AG09309 (cell line): ENCODE measurements around the gene PRKCH.

Experiments used
- DNase-seq: peaks from one replicate; pipeline ENCODE4 v3.0.0-alpha.2; 2010; ENCODE audit warnings: low read depth
- H3K4me3 ChIP-seq: 2 replicates; pipeline ENCODE4 v1.5.1; 2011; ENCODE audit warnings: mild to moderate bottlenecking, low read depth, low read length, moderate library complexity; ENCODE audit not compliant: control insufficient read depth
- CTCF ChIP-seq: IDR thresholded peaks from 2 replicates; pipeline ENCODE4 v1.5.1; 2011; ENCODE audit warnings: mild to moderate bottlenecking, low read depth, low read length, inconsistent platforms; ENCODE audit not compliant: insufficient read depth, control insufficient read depth; ENCODE audit errors: missing control alignments

The PRKCH gene

GRCh38 chr14:61531465-61532122 is 210.2 kb downstream of the PRKCH start:
- no peak for TF ChIP-seq CTCF
- DNase-seq: no peak
- H3K4me3 ChIP-seq: no peak overlapping the region

GRCh38 chr14:61532123-61532505 is 210.7 kb downstream of the PRKCH start:
- H3K4me3 ChIP-seq: no peak overlapping the region
- TF ChIP-seq CTCF: no peak
- no peak for DNase-seq

GRCh38 chr14:61532763-61533162 is 211.4 kb downstream of the PRKCH start:
- no peak for DNase-seq
- TF ChIP-seq CTCF: no peak
- no peak overlapping the region for H3K4me3 ChIP-seq

GRCh38 chr14:61533513-61534255 is 212.3 kb downstream of the PRKCH start:
- no peak overlapping the region for H3K4me3 ChIP-seq
- no peak for DNase-seq
- no peak for TF ChIP-seq CTCF

- no peak for TF ChIP-seq CTCF
- DNase-seq: no peak
- no peak overlapping the region for H3K4me3 ChIP-seq
Measured at GRCh38 chr14:61535032-61535431, 213.7 kb downstream of the PRKCH start.

GRCh38 chr14:61535458-61535857 is 214.1 kb downstream of the PRKCH start:
- no peak overlapping the region for H3K4me3 ChIP-seq
- DNase-seq: no peak
- no peak for TF ChIP-seq CTCF
